Small intestine (tissue), 7 donors: ENCODE measurements around the gene METTL4. TPM values are rescaled to one million over a fixed set of nuclear protein-coding genes. Genes with fewer than 3 reads are reported as not detected.

ENCODE experiments used
- DNase-seq, 2 donors: peaks; one replicate each; pipeline versions ENCODE4 v3.0.0 to v3.0.0-alpha.2; 2013
- FAIRE-seq: peaks from 2 replicates; lab custom pipeline; 2012; peaks lifted over from hg19 to GRCh38; lab: Jason Lieb, UNC
- H3K27ac ChIP-seq, 3 donors: one replicate each; pipeline ENCODE4 v1.5.1; 2013; ENCODE audit warnings: low read length in 2 of 3, mild to moderate bottlenecking in 2 of 3, control low read depth in 1 of 3, inconsistent platforms in 1 of 3, low read depth in 1 of 3, moderate library complexity in 1 of 3
- H3K27me3 ChIP-seq, 3 donors: one replicate each; pipeline ENCODE4 v1.6.1; 2013; ENCODE audit warnings: low read length in 3 of 3, inconsistent platforms in 1 of 3; ENCODE audit not compliant: control insufficient read depth in 3 of 3, insufficient read depth in 3 of 3
- H3K36me3 ChIP-seq, 3 donors: one replicate each; pipeline ENCODE4 v1.6.1; 2013; ENCODE audit warnings: low read length in 3 of 3, inconsistent platforms in 1 of 3, low read depth in 1 of 3, mild to moderate bottlenecking in 1 of 3, moderate library complexity in 1 of 3; ENCODE audit not compliant: control insufficient read depth in 3 of 3, insufficient read depth in 2 of 3
- H3K4me1 ChIP-seq, 3 donors: one replicate each; pipeline ENCODE4 v1.6.1; 2013; ENCODE audit warnings: low read length in 2 of 3, inconsistent platforms in 1 of 3, low read depth in 1 of 3, mild to moderate bottlenecking in 1 of 3, moderate library complexity in 1 of 3; ENCODE audit not compliant: control insufficient read depth in 3 of 3, insufficient read depth in 2 of 3
- H3K4me3 ChIP-seq, 3 donors: one replicate each; pipeline ENCODE4 v1.5.1; 2013; ENCODE audit warnings: low read length in 3 of 3, control low read depth in 1 of 3, inconsistent platforms in 1 of 3, low read depth in 1 of 3, mild to moderate bottlenecking in 1 of 3, moderate library complexity in 1 of 3
- H3K9me3 ChIP-seq, 2 donors: one replicate each; pipeline ENCODE4 v1.6.1; 2013; ENCODE audit warnings: low read depth in 1 of 2, low read length in 1 of 2; ENCODE audit not compliant: control insufficient read depth in 2 of 2, insufficient read depth in 1 of 2
- WGBS, 3 donors: extraction: QIAGEN DNeasy Blood & Tissue Kit; methylation state at CpG; one replicate each; pipeline ENCODE4 v1.1.7; 2013; 5-methylcytosine and 5-hydroxymethylcytosine counted together
- polyA plus RNA-seq, 4 donors: library from polyadenylated mRNA; stranded (reverse) in 3 of 4; unstranded in 1 of 4; fragments of 200-250 nt in 3 of 4; fragments of 120-200 nt in 1 of 4; gene quantifications; one replicate each; pipeline versions ENCODE4 v1.2.1 to v1.2.3, GENCODE V29; 2013
- donor health status: healthy with polysubstance abuse.
- donor health status: control.
- donor health status: control.
- donor health status: Bipolar disorder and iron deficiency.
- donor health status: healthy.

METTL4 gene
- polyA plus RNA-seq, 4 donors: 5.1 to 11.6 (median 7.6) TPM

DNA sequence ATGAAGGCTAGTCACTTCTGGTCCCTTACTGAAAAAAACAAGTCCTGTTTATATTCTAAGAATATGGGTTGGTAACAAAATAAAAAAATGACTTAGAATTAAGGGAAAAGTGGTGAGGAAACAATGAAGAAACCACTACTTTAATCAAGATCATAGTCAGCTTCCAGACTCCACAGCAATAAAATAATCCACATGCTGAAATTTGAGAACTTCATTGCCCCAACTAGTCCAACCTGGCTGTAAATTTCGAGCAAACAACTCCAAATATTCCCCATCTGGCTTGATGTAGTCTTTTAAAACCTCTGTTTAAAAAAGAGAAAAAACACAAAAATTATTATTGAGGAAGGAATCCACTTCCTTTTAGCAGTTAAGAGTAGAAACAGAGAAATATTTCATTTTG, 32.5 kb downstream of the METTL4 start:
- Histone ChIP-seq H3K27ac (no peak overlapping the region), H3K36me3 (peaks cover 0 to 6% (median 2%) of the 10 kb centered on the region in 3 donors), H3K4me1 (no peaks in the 10 kb centered on the region), H3K4me3 (no peak overlapping the region), H3K9me3 (no peaks in the 10 kb centered on the region), H3K27me3 (no peaks in the 10 kb centered on the region)
- no peak for FAIRE-seq
- peak in 1 of 2 donors; percentile 17 for DNase-seq
- 6 to 38% (median 34%) methylated on average over 1 of the region's 1 CpG for WGBS, 3 donors

DNA sequence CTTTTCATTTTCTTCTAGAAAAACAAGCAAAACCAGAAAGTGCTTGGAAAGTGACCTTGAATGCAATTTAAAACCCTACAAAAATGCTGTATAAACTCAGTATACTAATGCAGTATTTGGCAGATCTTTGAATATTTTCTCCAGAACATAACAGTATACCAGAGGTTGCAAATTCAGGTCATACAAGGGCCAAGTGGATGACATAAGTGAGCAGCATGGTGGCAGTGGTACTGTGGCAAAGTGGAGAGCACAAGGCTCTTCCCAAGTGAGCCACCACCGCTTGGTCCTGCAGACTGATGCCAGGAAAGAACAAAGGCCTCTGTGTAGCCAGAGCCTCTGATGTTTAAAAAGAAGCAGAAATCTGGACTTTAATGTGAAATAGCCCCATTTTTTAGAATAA, 33.1 kb downstream of the METTL4 start:
- no peaks in the 10 kb centered on the region for H3K4me1 ChIP-seq
- H3K27me3 ChIP-seq: no peaks in the 10 kb centered on the region
- peaks cover 0 to 4% (median 2%) of the 10 kb centered on the region in 3 donors for H3K36me3 ChIP-seq
- 90 to 100% (median 95%) methylated on average over 1 of the region's 1 CpG for WGBS, 3 donors
- H3K9me3 ChIP-seq: no peaks in the 10 kb centered on the region
- no peak for FAIRE-seq
- H3K4me3 ChIP-seq: no peak overlapping the region
- no peak for DNase-seq
- H3K27ac ChIP-seq: no peak overlapping the region

DNA sequence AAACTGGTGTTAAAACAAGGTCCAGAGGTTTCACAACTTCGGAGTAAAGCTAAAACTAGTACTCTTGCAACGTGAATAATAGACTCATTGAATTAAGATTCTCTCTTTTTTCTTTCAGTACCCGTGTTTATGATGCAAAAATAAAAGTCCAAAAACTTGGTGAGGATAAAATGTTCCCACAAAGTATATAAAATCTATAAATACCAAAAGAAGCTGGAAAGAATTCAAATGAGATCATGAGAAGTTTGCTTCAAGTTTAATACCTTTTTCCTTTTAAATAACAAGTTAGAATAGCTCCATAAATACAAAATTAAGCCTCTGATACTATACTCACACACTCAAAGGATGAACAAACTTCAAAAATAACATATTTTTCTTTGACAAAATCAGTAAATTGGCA, 34.0 kb downstream of the METTL4 start:
- H3K27ac ChIP-seq: no peak overlapping the region
- DNase-seq: no peak
- WGBS, 3 donors: 53 to 58% (median 57%) methylated on average over 3 of the region's 3 CpGs
- no peak for FAIRE-seq
- no peaks in the 10 kb centered on the region for H3K27me3 ChIP-seq
- H3K36me3 ChIP-seq: peaks cover 0 to 4% (median 2%) of the 10 kb centered on the region in 3 donors
- H3K4me1 ChIP-seq: no peaks in the 10 kb centered on the region
- H3K4me3 ChIP-seq: no peak overlapping the region
- no peaks in the 10 kb centered on the region for H3K9me3 ChIP-seq

DNA sequence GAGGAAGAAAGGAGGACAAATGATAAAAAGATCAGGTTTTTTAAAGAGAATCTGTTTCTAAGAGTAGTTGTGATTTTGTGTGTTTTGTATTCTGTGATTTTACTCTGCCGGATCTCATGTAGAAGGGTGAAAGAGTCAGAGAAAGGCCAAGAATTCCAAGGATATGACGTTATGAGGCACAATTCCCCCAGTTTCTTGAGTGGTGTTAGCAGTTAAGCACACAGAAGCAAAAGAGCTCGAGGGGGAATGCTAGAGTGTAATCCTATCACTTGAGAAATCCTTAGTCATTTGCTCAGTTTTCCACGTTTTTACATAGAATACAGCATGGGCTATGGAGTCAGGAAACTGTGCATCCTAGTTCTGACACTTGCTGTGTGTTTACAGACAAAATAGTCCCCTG, 34.8 kb downstream of the METTL4 start:
- Histone ChIP-seq H3K4me3 (no peak overlapping the region), H3K36me3 (peaks cover 0 to 4% (median 2%) of the 10 kb centered on the region in 3 donors), H3K27ac (no peak overlapping the region), H3K27me3 (no peaks in the 10 kb centered on the region), H3K4me1 (no peaks in the 10 kb centered on the region), H3K9me3 (no peaks in the 10 kb centered on the region)
- DNase-seq: no peak
- no peak for FAIRE-seq
- 71 to 93% (median 87%) methylated on average over 4 of the region's 4 CpGs for WGBS, 3 donors

GRCh38 chr18:2536063-2536462, 35.2 kb downstream of the METTL4 start:
- WGBS, 3 donors: 64 to 97% (median 78%) methylated on average over 2 of the region's 2 CpGs
- Histone ChIP-seq H3K27ac (no peak overlapping the region), H3K4me1 (no peaks in the 10 kb centered on the region), H3K27me3 (no peaks in the 10 kb centered on the region), H3K9me3 (no peaks in the 10 kb centered on the region), H3K4me3 (no peak overlapping the region), H3K36me3 (peaks cover 0 to 4% (median 2%) of the 10 kb centered on the region in 3 donors)
- FAIRE-seq (no peak), DNase-seq (no peak)

DNA sequence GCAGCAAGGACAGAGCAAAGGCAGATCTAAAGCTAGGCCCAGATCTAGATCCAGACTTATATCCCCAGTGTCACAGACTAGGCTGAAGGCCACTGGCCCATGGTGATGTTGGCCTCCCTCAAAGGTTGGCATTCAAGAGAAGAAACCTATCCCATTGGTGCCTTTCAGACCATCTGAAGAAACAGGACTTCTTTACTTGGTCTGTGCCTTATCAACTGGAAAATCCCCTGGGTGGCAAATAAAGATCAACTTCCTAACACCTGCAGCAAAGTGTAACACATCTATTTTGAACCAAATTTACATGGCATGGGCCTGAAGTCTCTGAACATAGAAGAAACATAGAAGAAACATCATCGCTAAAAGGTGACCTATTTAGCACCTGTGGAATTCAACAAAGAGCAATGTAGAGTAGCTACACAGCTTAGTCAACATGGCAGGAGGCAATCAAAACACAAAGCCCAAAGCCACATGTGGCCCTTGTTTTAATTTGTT, 35.8 kb downstream of the METTL4 start:
- Histone ChIP-seq H3K27me3 (no peaks in the 10 kb centered on the region), H3K4me1 (no peaks in the 10 kb centered on the region), H3K4me3 (no peak overlapping the region), H3K9me3 (no peaks in the 10 kb centered on the region), H3K36me3 (peaks cover 0 to 2% (median 2%) of the 10 kb centered on the region in 3 donors), H3K27ac (no peak overlapping the region)
- WGBS, 3 donors: 93 to 100% (median 96%) methylated on average over 1 of the region's 1 CpG
- DNase-seq: no peak
- FAIRE-seq: no peak

DNA sequence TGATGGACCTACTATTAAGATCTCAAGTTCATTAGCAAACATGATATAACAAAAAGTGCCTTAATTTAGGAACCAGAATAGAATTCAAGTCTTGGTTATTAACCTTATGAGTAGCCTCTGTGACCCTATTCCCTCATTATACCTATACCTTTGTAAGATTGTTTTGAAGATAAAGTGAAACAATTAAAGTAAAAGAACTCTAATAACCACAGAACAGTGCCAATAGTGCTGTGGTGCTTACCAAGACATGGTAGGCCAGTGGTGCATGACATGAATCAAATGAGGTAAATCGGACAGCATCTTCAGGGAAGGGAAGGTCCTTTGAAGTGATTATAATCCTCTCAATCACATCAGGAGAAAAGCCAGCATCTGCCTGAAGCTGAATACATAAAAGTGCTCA, 36.4 kb downstream of the METTL4 start:
- Histone ChIP-seq H3K27ac (no peak overlapping the region), H3K4me3 (no peak overlapping the region), H3K4me1 (no peaks in the 10 kb centered on the region), H3K27me3 (no peaks in the 10 kb centered on the region), H3K9me3 (no peaks in the 10 kb centered on the region), H3K36me3 (peaks cover 0 to 2% (median 2%) of the 10 kb centered on the region in 3 donors)
- FAIRE-seq: no peak
- 93 to 100% (median 100%) methylated on average over 1 of the region's 1 CpG for WGBS, 3 donors
- DNase-seq: no peak

- WGBS, 3 donors: 95 to 96% (median 96%) methylated on average over 2 of the region's 2 CpGs
- Histone ChIP-seq H3K9me3 (no peaks in the 10 kb centered on the region), H3K4me3 (no peak overlapping the region), H3K4me1 (no peaks in the 10 kb centered on the region), H3K27me3 (no peaks in the 10 kb centered on the region), H3K36me3 (no peaks in the 10 kb centered on the region), H3K27ac (no peak overlapping the region)
- DNase-seq (no peak), FAIRE-seq (no peak)
Observed at GRCh38 chr18:2532797-2533196, 38.5 kb downstream of the METTL4 start.

DNA sequence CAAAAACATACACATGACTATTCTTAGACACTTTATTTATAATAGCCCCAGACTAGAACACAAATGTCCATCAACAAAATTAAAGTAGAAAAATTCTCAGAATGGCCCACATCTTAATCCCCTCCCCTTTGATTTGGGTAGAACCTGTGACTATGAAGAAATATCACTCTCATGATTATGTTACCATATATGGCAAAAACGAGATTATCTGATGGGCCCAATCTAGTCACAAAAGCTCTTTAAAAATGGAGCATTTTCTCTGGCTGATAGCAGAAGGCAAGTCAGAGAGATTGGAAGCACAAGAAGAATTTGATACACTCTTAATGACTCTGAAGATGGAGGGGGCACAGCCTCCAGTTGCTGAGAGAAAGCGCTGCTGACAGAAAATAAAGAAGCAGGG, 39.6 kb downstream of the METTL4 start:
- no peaks in the 10 kb centered on the region for H3K27me3 ChIP-seq
- no peaks in the 10 kb centered on the region for H3K9me3 ChIP-seq
- WGBS, 3 donors: 93 to 98% (median 95%) methylated on average over 2 of the region's 2 CpGs
- DNase-seq: no peak
- H3K4me3 ChIP-seq: no peak overlapping the region
- no peak for FAIRE-seq
- H3K27ac ChIP-seq: no peak overlapping the region
- no peaks in the 10 kb centered on the region for H3K4me1 ChIP-seq
- no peaks in the 10 kb centered on the region for H3K36me3 ChIP-seq
